Chondrocyte (in vitro differentiated cells): Measurements from ENCODE around the gene RHBDD3. TPM values are rescaled to one million over a fixed set of nuclear protein-coding genes. Genes with fewer than 3 reads are reported as not detected.
"Not testable (repeated sequence)": the region's sequence is repeated elsewhere in the genome, so short reads cannot be mapped to it uniquely, and the experiment has no call there.

Experiments used
- DNase-seq: peaks from one replicate; pipeline ENCODE4 v3.0.0; 2021; ENCODE audit warnings: mixed read lengths, low spot score
- H3K27ac Mint-ChIP-seq: one replicate; pipeline ENCODE4 v1.8.0; 2021; ENCODE audit warnings: mild to moderate bottlenecking, moderate library complexity, mixed read lengths; ENCODE audit not compliant: unreplicated experiment
- H3K27me3 Mint-ChIP-seq: 2 replicates; pipeline ENCODE4 v1.8.0; 2021; ENCODE audit warnings: low read depth, mixed read lengths
- H3K36me3 Mint-ChIP-seq: 2 replicates; pipeline ENCODE4 v1.8.0; 2021; ENCODE audit warnings: low read depth, mixed read lengths
- H3K4me1 Mint-ChIP-seq: 2 replicates; pipeline ENCODE4 v1.8.0; 2021; ENCODE audit warnings: low read depth, mild to moderate bottlenecking, mixed read lengths
- H3K4me3 Mint-ChIP-seq: one replicate; pipeline ENCODE4 v1.8.0; 2021; ENCODE audit warnings: mild to moderate bottlenecking, moderate library complexity, mixed read lengths; ENCODE audit not compliant: unreplicated experiment
- H3K9me3 Mint-ChIP-seq: 2 replicates; pipeline ENCODE4 v1.8.0; 2021; ENCODE audit warnings: low read depth, mixed read lengths
- total RNA-seq: library from RNA; stranded (reverse); gene quantifications from 3 replicates; pipeline ENCODE4 v1.2.1, GENCODE V29; 2021
- TF ChIP-seq, protein P1 (sequence below): fragments of 200-600 bp; sonication (generic); IDR thresholded peaks from 2 replicates; pipeline ENCODE4 v1.5.0; 2021; ENCODE audit warnings: antibody characterized with exemption, mild to moderate bottlenecking, moderate library complexity

The RHBDD3 gene
- total RNA-seq, 1 donor from 2014 or later, result 29.5 TPM

DNA sequence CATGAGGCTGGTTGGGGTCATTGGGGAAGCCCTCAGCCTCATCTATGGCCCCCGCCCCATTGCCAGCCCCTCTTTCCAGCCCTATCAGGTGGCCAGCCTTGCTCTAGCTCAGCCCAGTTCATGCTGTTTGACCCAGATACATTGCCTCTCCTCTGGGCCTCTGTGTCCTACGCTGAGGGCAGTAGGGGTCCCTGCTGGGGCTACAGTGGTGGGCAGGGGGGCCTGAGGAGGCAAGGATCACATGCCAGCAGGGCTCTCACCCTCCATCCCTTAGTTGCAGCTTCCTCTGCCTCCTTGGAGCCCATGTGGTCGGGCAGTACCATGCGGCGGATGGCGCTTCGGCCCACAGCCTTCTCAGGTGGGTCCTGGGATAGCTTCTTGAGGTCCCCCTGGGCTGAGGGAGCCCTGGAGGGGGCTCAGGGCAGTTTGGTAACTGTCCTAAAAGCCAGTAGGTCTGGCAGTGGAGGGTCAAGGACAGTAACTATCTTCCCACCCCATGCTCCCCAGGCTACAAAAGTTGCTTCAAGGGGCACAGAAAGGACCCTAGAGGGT is 42.8 kb downstream of the RHBDD3 start:
- TF ChIP-seq, protein P1, sequence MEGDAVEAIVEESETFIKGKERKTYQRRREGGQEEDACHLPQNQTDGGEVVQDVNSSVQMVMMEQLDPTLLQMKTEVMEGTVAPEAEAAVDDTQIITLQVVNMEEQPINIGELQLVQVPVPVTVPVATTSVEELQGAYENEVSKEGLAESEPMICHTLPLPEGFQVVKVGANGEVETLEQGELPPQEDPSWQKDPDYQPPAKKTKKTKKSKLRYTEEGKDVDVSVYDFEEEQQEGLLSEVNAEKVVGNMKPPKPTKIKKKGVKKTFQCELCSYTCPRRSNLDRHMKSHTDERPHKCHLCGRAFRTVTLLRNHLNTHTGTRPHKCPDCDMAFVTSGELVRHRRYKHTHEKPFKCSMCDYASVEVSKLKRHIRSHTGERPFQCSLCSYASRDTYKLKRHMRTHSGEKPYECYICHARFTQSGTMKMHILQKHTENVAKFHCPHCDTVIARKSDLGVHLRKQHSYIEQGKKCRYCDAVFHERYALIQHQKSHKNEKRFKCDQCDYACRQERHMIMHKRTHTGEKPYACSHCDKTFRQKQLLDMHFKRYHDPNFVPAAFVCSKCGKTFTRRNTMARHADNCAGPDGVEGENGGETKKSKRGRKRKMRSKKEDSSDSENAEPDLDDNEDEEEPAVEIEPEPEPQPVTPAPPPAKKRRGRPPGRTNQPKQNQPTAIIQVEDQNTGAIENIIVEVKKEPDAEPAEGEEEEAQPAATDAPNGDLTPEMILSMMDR, result no peak
- peaks cover 7% of the 10 kb centered on the region for H3K4me1 Mint-ChIP-seq
- H3K27me3 Mint-ChIP-seq, result no peaks in the 10 kb centered on the region
- no peak for DNase-seq
- H3K9me3 Mint-ChIP-seq, result no peaks in the 10 kb centered on the region
- no peak overlapping the region for H3K27ac Mint-ChIP-seq
- H3K36me3 Mint-ChIP-seq, result no peaks in the 10 kb centered on the region
- no peak overlapping the region for H3K4me3 Mint-ChIP-seq

DNA sequence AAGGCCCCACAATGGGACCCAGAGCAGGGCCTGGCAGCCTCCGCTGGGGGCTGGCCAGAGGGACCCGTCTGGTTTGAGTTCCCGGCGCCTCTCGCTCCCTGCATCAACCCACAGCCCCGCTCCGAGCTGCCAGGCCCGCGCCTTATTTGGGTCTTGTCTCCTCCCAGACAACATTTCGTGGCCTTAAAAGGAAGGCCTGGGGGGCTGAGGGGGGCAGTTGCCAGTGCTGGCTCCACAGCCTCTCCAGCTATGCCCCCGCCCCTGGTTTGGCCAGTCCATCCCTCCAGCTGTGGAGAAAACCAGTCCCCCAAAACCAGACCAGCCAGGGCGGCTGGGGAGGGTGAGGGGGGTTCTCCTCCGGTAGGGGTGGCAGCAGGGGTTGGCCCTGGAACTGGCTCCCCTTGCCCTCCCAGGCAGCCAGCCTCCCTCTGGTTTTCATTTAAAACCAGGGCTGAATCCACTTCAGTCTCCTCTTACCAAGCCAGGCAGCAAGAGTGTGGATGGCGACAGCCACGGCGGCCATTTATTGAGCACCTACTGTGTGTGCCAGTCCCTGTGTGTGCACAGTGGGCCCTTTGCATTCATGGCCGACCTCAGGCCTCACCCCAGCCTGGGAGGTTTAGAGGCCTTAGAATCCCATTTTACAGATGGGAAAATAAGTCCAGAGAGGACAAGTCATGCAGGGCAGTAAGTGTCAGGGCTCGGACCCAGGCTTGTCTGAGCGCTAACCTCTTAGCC is 43.5 kb downstream of the RHBDD3 start:
- Mint-ChIP-seq H3K4me1 (peaks cover 7% of the 10 kb centered on the region), H3K9me3 (no peaks in the 10 kb centered on the region), H3K4me3 (no peak overlapping the region), H3K27ac (no peak overlapping the region), H3K27me3 (no peaks in the 10 kb centered on the region), H3K36me3 (no peaks in the 10 kb centered on the region)
- DNase-seq, result no peak
- TF ChIP-seq, protein P1, result no peak

DNA sequence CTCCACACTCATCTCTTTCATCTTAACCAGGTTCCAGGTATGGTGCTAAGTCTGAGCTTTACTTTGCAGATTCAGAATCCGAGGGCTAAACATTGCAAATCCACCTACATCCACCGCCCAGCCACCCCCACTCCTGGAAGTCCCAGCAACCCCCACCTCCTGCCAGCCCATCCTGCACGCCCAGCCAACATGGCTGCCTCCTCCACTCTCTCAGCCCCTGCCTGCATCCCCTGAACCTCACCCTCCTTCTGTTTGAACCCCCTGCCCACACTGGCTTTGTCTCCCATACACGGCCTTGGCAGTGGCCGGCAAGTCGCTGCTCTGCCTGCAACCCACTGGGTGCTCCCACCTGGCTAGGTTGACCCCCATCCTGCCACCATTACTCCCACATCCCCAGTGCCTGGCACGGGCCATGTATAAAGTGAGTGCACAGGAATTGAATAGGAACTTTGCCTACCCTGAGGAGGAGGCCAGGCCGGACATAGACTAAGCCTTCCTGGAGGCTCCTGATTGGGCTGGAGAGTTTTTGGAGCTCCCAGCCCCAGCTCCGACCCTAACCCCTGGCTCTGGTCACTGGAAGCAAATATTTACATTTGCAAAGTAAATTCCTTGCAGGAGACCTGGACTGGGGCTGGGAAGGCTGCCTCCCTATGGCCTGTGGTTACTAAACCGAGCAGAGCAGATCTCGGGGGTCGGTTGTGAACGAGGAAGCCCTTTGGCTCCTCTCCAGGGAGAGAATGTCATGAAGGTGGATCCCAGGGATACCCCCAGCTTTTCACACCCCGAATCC is 47.7 kb downstream of the RHBDD3 start:
- no peaks in the 10 kb centered on the region for H3K36me3 Mint-ChIP-seq
- DNase-seq, result no peak
- H3K27me3 Mint-ChIP-seq, result peaks cover 6% of the 10 kb centered on the region
- TF ChIP-seq, protein P1, result no peak
- H3K4me1 Mint-ChIP-seq, result no peaks in the 10 kb centered on the region
- no peak overlapping the region for H3K27ac Mint-ChIP-seq
- H3K4me3 Mint-ChIP-seq, result no peak overlapping the region
- no peaks in the 10 kb centered on the region for H3K9me3 Mint-ChIP-seq

DNA sequence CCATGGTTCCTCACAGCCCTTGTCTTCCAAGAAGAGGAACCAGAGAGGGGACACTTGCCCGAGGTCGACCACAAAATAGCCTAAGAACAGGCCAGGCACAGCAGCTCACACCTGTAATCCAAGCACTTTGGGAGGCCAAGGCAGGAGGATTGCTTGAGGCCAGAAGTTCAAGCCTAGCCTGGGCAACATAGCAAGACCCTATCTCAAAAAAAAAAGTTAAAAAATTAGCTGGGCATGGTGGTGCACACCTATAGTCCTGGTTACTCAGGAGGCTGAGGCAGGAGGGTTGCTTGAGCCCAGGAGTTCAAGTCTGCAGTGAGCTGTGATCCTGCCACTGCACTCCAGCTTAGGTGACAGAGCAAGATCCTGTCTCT is 48.4 kb downstream of the RHBDD3 start:
- not testable (repeated sequence) for H3K36me3 Mint-ChIP-seq, H3K4me1 Mint-ChIP-seq, H3K9me3 Mint-ChIP-seq, H3K27ac Mint-ChIP-seq, H3K4me3 Mint-ChIP-seq, DNase-seq, H3K27me3 Mint-ChIP-seq

DNA sequence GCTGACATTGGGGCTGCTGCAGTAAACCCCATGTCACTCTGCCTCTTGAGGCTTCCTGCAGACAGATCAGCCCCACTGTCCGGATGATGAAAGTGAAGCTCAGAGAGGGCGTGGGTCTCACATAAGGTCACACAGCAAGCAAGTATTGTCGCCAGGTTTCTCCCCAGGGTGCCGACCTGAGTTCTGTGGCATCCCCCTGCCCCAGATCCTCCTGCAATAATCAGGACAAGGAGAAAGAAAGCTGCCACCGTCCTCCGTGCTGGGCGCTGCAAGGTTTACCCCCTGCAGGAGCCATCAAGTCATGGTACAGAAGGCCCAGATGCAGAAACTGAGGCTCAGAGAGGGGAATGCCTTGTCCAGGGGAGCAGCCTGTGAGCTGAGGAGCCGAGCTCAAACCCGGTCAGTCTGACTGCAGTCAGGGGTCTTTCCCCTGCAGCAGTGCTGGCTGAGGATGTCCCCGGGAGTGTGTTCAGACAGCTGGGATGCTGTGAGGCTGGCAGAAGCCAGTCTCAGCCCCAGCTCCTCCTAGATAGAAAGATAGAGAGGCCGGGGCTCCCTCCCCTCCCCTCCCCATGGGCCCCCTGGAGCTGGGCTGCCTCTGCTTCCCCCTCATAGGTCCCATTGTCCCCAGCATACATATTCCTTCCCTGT is 48.9 kb downstream of the RHBDD3 start:
- TF ChIP-seq, protein P1, result no peak
- Mint-ChIP-seq H3K27me3 (peaks cover 12% of the 10 kb centered on the region), H3K4me3 (no peak overlapping the region)

More for the DNA sequence above, 48.9 kb downstream of the RHBDD3 start:
- no peaks in the 10 kb centered on the region for H3K9me3 Mint-ChIP-seq
- H3K27ac Mint-ChIP-seq, result no peak overlapping the region
- no peaks in the 10 kb centered on the region for H3K36me3 Mint-ChIP-seq
- no peaks in the 10 kb centered on the region for H3K4me1 Mint-ChIP-seq
- peak; percentile 54 for DNase-seq
